H1 (cell line): ENCODE results near the gene COL5A1. TPM values are rescaled to one million over a fixed set of nuclear protein-coding genes. Genes with fewer than 3 reads are reported as not detected.

Experiments used
- CTCF ChIA-PET: fragments of 300-600 bp; sonication (Branson Sonifier 250); formaldehyde crosslinking; loops from one replicate; lab custom pipeline; 2021; ENCODE audit not compliant: partially characterized antibody; lab: Charles Lee
- POLR2A ChIA-PET: fragments of 300-600 bp; sonication (Branson Sonifier 250); formaldehyde crosslinking; loops from one replicate; lab custom pipeline; 2021; ENCODE audit warnings: inconsistent platforms; ENCODE audit not compliant: partially characterized antibody; lab: Charles Lee
- DNase-seq, 2 experiments: peaks; one replicate each; pipeline versions ENCODE4 v3.0.0 to v3.0.0-alpha.2; 2010 to 2022; ENCODE audit warnings: low spot score in 2 of 2, low read depth in 1 of 2, mixed read lengths in 1 of 2
- FAIRE-seq: peaks from 2 replicates; lab custom pipeline; 2011; peaks lifted over from hg19 to GRCh38; lab: Jason Lieb, UNC
- H2AFZ ChIP-seq: 2 replicates; pipeline ENCODE4 v1.8.1; 2012; ENCODE audit warnings: low read length, inconsistent platforms
- H2AK5ac ChIP-seq: 2 replicates; pipeline ENCODE4 v1.6.1; 2013; ENCODE audit warnings: low read depth, low read length
- H2BK120ac ChIP-seq: replicated peaks from 2 replicates; pipeline ENCODE3; 2013; ENCODE audit warnings: low read depth, low read length, inconsistent platforms
- H2BK12ac ChIP-seq: 2 replicates; pipeline ENCODE4 v1.6.1; 2013; ENCODE audit warnings: low read depth, low read length
- H2BK15ac ChIP-seq: 2 replicates; pipeline ENCODE4 v1.6.1; 2013; ENCODE audit warnings: low read length
- H2BK20ac ChIP-seq: 2 replicates; pipeline ENCODE4 v1.6.1; 2013; ENCODE audit warnings: low read length
- H2BK5ac ChIP-seq: 2 replicates; pipeline ENCODE4 v1.6.1; 2013; ENCODE audit warnings: low read depth, low read length
- H3K14ac ChIP-seq: 2 replicates; pipeline ENCODE4 v1.6.1; 2013; ENCODE audit warnings: inconsistent platforms; ENCODE audit not compliant: insufficient read length
- H3K18ac ChIP-seq: 2 replicates; pipeline ENCODE4 v1.6.1; 2013; ENCODE audit warnings: low read length; ENCODE audit errors: extremely low read depth
- H3K23ac ChIP-seq: 2 replicates; pipeline ENCODE4 v1.6.1; 2013; ENCODE audit warnings: inconsistent platforms; ENCODE audit not compliant: insufficient read length
- H3K23me2 ChIP-seq: 2 replicates; pipeline ENCODE4 v1.6.1; 2013; ENCODE audit warnings: low read depth, low read length
- H3K27ac ChIP-seq: 2 replicates; pipeline ENCODE4 v1.6.1; 2011; ENCODE audit warnings: low read depth, low read length, inconsistent platforms
- H3K27me3 ChIP-seq, 4 experiments: replicated peaks in 1 of 4; 1 replicate in 1 of 4; 2 replicates in 3 of 4; pipeline versions ENCODE4 v1.6.1 to v1.8.1; 2011 to 2013; ENCODE audit warnings: low read length in 3 of 4, mild to moderate bottlenecking in 3 of 4, inconsistent platforms in 2 of 4, mixed read lengths in 2 of 4, moderate library complexity in 1 of 4; ENCODE audit not compliant: control insufficient read depth in 3 of 4, insufficient read depth in 3 of 4; ENCODE audit errors: extremely low read depth in 1 of 4
- H3K36me3 ChIP-seq, 4 experiments: 2 replicates each; pipeline versions ENCODE4 v1.6.1 to v1.8.1; 2011 to 2013; ENCODE audit warnings: mild to moderate bottlenecking in 4 of 4, low read length in 3 of 4, moderate library complexity in 2 of 4, control low read depth in 1 of 4, inconsistent platforms in 1 of 4; ENCODE audit not compliant: insufficient read depth in 4 of 4, control insufficient read depth in 2 of 4
- H3K4ac ChIP-seq: replicated peaks from 2 replicates; pipeline ENCODE3; 2013; ENCODE audit warnings: low read length, low read depth, mixed read lengths, inconsistent platforms; ENCODE audit not compliant: insufficient read length
- H3K4me1 ChIP-seq, 4 experiments: replicated peaks in 1 of 4; 1 replicate in 1 of 4; 2 replicates in 3 of 4; pipeline versions ENCODE4 v1.6.1 to v1.8.1; 2011 to 2013; ENCODE audit warnings: low read length in 3 of 4, inconsistent platforms in 2 of 4, mixed read lengths in 1 of 4; ENCODE audit not compliant: insufficient read depth in 4 of 4, control insufficient read depth in 3 of 4
- H3K4me2 ChIP-seq, 2 experiments: 2 replicates each; pipeline versions ENCODE4 v1.6.1 to v1.8.1; 2011 to 2013; ENCODE audit warnings: low read depth in 2 of 2, low read length in 2 of 2, control low read depth in 1 of 2, inconsistent platforms in 1 of 2, mild to moderate bottlenecking in 1 of 2; ENCODE audit not compliant: insufficient read depth in 1 of 2
- H3K4me3 ChIP-seq, 4 experiments: fragments of 200-600, 300-600 bp in 1 of 4; sonication (generic), shearing (Covaris generic), sonication (Bioruptor Twin) in 1 of 4; 2 replicates each; pipeline versions ENCODE4 v1.5.1 to v1.8.1; 2011 to 2016; ENCODE audit warnings: low read length in 4 of 4, low read depth in 3 of 4, control low read depth in 2 of 4, inconsistent platforms in 2 of 4, mild to moderate bottlenecking in 2 of 4, mixed read lengths in 1 of 4, moderate library complexity in 1 of 4; ENCODE audit not compliant: insufficient read depth in 2 of 4; ENCODE audit errors: extremely low read depth in 1 of 4
- H3K56ac ChIP-seq: replicated peaks from 2 replicates; pipeline ENCODE3; 2013; ENCODE audit warnings: low read depth, mild to moderate bottlenecking, mixed read lengths, low read length, inconsistent platforms; ENCODE audit not compliant: insufficient read length
- H3K79me1 ChIP-seq: 2 replicates; pipeline ENCODE4 v1.6.1; 2013; ENCODE audit warnings: low read depth, low read length, control low read depth
- H3K79me2 ChIP-seq, 2 experiments: 2 replicates each; pipeline versions ENCODE4 v1.6.1 to v1.8.1; 2012 to 2013; ENCODE audit warnings: low read length in 2 of 2, mild to moderate bottlenecking in 2 of 2, inconsistent platforms in 1 of 2; ENCODE audit not compliant: insufficient read depth in 2 of 2, control insufficient read depth in 1 of 2
- H3K9ac ChIP-seq, 4 experiments: replicated peaks in 1 of 4; 1 replicate in 1 of 4; 2 replicates in 3 of 4; pipeline versions ENCODE4 v1.6.1 to v1.8.1; 2011 to 2013; ENCODE audit warnings: low read depth in 3 of 4, low read length in 3 of 4, control low read depth in 2 of 4, mild to moderate bottlenecking in 2 of 4, moderate library complexity in 2 of 4, inconsistent platforms in 1 of 4; ENCODE audit errors: extremely low read depth in 1 of 4
- H3K9me3 ChIP-seq, 2 experiments: 2 replicates each; pipeline versions ENCODE4 v1.6.1 to v1.8.1; 2012 to 2013; ENCODE audit warnings: mild to moderate bottlenecking in 2 of 2, moderate library complexity in 2 of 2, control low read depth in 1 of 2, inconsistent platforms in 1 of 2, low read depth in 1 of 2, low read length in 1 of 2, mixed read lengths in 1 of 2; ENCODE audit not compliant: insufficient read depth in 2 of 2
- H4K20me1 ChIP-seq, 2 experiments: replicated peaks in 1 of 2; 2 replicates each; pipeline versions ENCODE3 to v1.8.1; 2011 to 2013; ENCODE audit warnings: inconsistent platforms in 2 of 2, low read length in 2 of 2, mild to moderate bottlenecking in 1 of 2; ENCODE audit not compliant: insufficient read depth in 2 of 2, control insufficient read depth in 1 of 2
- H4K5ac ChIP-seq: 2 replicates; pipeline ENCODE4 v1.6.1; 2013; ENCODE audit warnings: low read length, low read depth, mixed read lengths, inconsistent platforms; ENCODE audit not compliant: insufficient read length
- H4K8ac ChIP-seq: 2 replicates; pipeline ENCODE4 v1.8.0; 2013; ENCODE audit warnings: mild to moderate bottlenecking, moderate library complexity, low read length, inconsistent platforms; ENCODE audit not compliant: insufficient read depth; ENCODE audit errors: extremely low read depth
- H4K91ac ChIP-seq: replicated peaks from 2 replicates; pipeline ENCODE3; 2013; ENCODE audit warnings: low read length, mixed read lengths, inconsistent platforms; ENCODE audit not compliant: insufficient read length
- ASH2L ChIP-seq: fragments of 200-600, 300-600 bp; sonication (generic); IDR thresholded peaks from one replicate; pipeline ENCODE4 v1.7.1; 2017; ENCODE audit warnings: low read length
- BCL11A ChIP-seq, 2 experiments: IDR thresholded peaks; one replicate each; pipeline ENCODE4 v1.6.1; 2011; ENCODE audit warnings: low read depth in 2 of 2, low read length in 2 of 2, mild to moderate bottlenecking in 2 of 2
- EGR1 ChIP-seq: IDR thresholded peaks from 2 replicates; pipeline ENCODE4 v1.6.1; 2011; ENCODE audit warnings: low read depth, low read length, borderline replicate concordance
- MAFK ChIP-seq: IDR thresholded peaks from 2 replicates; pipeline ENCODE4 v1.6.1; 2012; ENCODE audit warnings: low read depth, mild to moderate bottlenecking, improper control_type of control experiment, low read length
- NRF1 ChIP-seq: IDR thresholded peaks from 2 replicates; pipeline ENCODE4 v1.6.1; 2011; ENCODE audit warnings: mild to moderate bottlenecking, low read depth, low read length, improper control_type of control experiment
- PHF8 ChIP-seq: fragments of 200-600 bp; sonication (generic); conservative IDR thresholded peaks from 2 replicates; pipeline ENCODE4 v1.7.1; 2012; ENCODE audit warnings: low read depth, mild to moderate bottlenecking, inconsistent platforms, low read length, moderate library complexity
- SAP30 ChIP-seq: fragments of 300-600 bp; sonication (generic); IDR thresholded peaks from 2 replicates; pipeline ENCODE4 v1.7.1; 2012; ENCODE audit warnings: low read length, moderate library complexity, mild to moderate bottlenecking, inconsistent platforms; ENCODE audit not compliant: insufficient read depth, insufficient replicate concordance
- SIX5 ChIP-seq: IDR thresholded peaks from 2 replicates; pipeline ENCODE4 v1.6.1; 2011; ENCODE audit warnings: mild to moderate bottlenecking, low read depth, low read length
- TCF12 ChIP-seq: IDR thresholded peaks from 2 replicates; pipeline ENCODE4 v1.6.1; 2011; ENCODE audit warnings: low read depth, mild to moderate bottlenecking, low read length
- TEAD4 ChIP-seq: IDR thresholded peaks from 2 replicates; pipeline ENCODE4 v1.6.1; 2012; ENCODE audit warnings: low read depth, low read length, inconsistent platforms, mixed read lengths
- WGBS, 2 experiments: shearing (Covaris generic) in 1 of 2; methylation state at CpG; one replicate each; pipeline versions ENCODE4 v1.1.6 to v1.1.7; 2013 to 2015; ENCODE audit warnings: low lambda C conversion rate in 2 of 2, mixed read lengths in 2 of 2, inconsistent platforms in 1 of 2, low coverage in 1 of 2, missing lambda C conversion rate in 1 of 2; ENCODE audit not compliant: insufficient replicate concordance in 2 of 2, insufficient coverage in 1 of 2, insufficient read length in 1 of 2; ENCODE audit errors: extremely low coverage in 1 of 2, missing lambda C conversion rate in 1 of 2; 5-methylcytosine and 5-hydroxymethylcytosine counted together
- polyA plus RNA-seq, 7 experiments: library from polyadenylated mRNA; depleted of rRNA in 3 of 7; stranded (reverse) in 5 of 7; unstranded in 2 of 7; fragments of >200 nt in 5 of 7; fragments of 200-250 nt in 2 of 7; gene quantifications; 1 replicate in 5 of 7; 2 replicates in 1 of 7; 4 replicates in 1 of 7; pipeline versions ENCODE4 v1.2.1 to v1.2.3, GENCODE V29; 2011 to 2013; ENCODE audit warnings: missing spikeins in 2 of 7, mixed read lengths in 2 of 7
- total RNA-seq: library from RNA; stranded (reverse); fragmentation: NEBNext Ultra II Directional; extraction: Animal tissue kit (Norgen Biotek cat#: 25700); gene quantifications from 2 replicates; pipeline ENCODE4 v1.2.1, GENCODE V29; 2021
- TF ChIP-seq, protein P1 (sequence below): IDR thresholded peaks from 2 replicates; pipeline ENCODE4 v1.6.1; 2012; ENCODE audit warnings: inconsistent platforms

The COL5A1 gene
- total and polyA plus RNA-seq, 2 of the 8 experiments (the other 6 are each of a cell fraction or from before 2014, with no cell fraction given), result 3.8 to 12.0 TPM

GRCh38 chr9:134744385-134745295, 103.0 kb downstream of the COL5A1 start:
- DNase-seq (no peak), FAIRE-seq (no peak)
- POLR2A ChIA-PET, result no interaction called here
- Histone ChIP-seq H3K18ac (no peak overlapping the region), H3K56ac (no peak overlapping the region), H2BK5ac (peak overlapping the region; percentile 30; the same call in 1 of the 2 replicates), H3K36me3 (peaks cover 0 to 19% (median 8%) of the 10 kb centered on the region in 4 experiments; a peak in 3 of 8 replicates), H3K14ac (no peak overlapping the region), H3K79me2 (no peaks in the 10 kb centered on the region; a peak in 1 of 4 replicates), H2BK20ac (no peak overlapping the region), H3K23me2 (peaks cover 6% of the 10 kb centered on the region; the same call in 1 of the 2 replicates), H3K27me3 (no peaks in the 10 kb centered on the region; a peak in 1 of 7 replicates), H3K9ac (no peak overlapping the region), H2AFZ (no peak overlapping the region), H3K27ac (no peak overlapping the region), H2BK120ac (no peak overlapping the region), H3K4me1 (peaks cover 0 to 3% (median 0%) of the 10 kb centered on the region in 4 experiments; a peak in 1 of 7 replicates), H3K4me3 (no peak overlapping the region), H3K23ac (no peak overlapping the region), H2AK5ac (peak overlapping the region; percentile 12), H2BK15ac (no peak overlapping the region), H3K4me2 (no peak overlapping the region), H3K4ac (no peak overlapping the region), H3K9me3 (peaks cover 17 to 26% of the 10 kb centered on the region in 2 experiments; a peak in 3 of 4 replicates), H4K20me1 (peaks cover 0 to 16% of the 10 kb centered on the region in 2 experiments), H4K5ac (no peak overlapping the region), H3K79me1 (peaks cover 3% of the 10 kb centered on the region; the same call in 1 of the 2 replicates), H4K91ac (peak overlapping the region; percentile 81), H4K8ac (no peak overlapping the region), H2BK12ac (no peak overlapping the region; the same call in 1 of the 2 replicates)
- WGBS, 2 experiments, result 95% methylated on average over 16 of the region's 16 CpGs; no CpG with 5 or more reads in 1 of the 2 experiments
- CTCF ChIA-PET, result interaction anchor here (1.9 to 2.6 kb wide), 3 partner anchors 12 to 55 kb away, joined by 4 to 9 read pairs (median 8); no protein-coding TSS in a partner anchor
- no peak for TF ChIP-seq ASH2L
- no peak for TF ChIP-seq TEAD4
- TF ChIP-seq NRF1, result no peak
- no peak for TF ChIP-seq EGR1
- TF ChIP-seq SAP30, result no peak
- no peak for TF ChIP-seq BCL11A (IDR thresholded peaks at IDR 0.05; ENCODE audit: low read depth in 2 of 2, low read length in 2 of 2)
- TF ChIP-seq, protein P1, sequence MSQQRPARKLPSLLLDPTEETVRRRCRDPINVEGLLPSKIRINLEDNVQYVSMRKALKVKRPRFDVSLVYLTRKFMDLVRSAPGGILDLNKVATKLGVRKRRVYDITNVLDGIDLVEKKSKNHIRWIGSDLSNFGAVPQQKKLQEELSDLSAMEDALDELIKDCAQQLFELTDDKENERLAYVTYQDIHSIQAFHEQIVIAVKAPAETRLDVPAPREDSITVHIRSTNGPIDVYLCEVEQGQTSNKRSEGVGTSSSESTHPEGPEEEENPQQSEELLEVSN, result no peak
- no peak for TF ChIP-seq TCF12
- no peak for TF ChIP-seq MAFK
- TF ChIP-seq SIX5, result no peak
- no peak for TF ChIP-seq PHF8
